B cell (primary cell): ENCODE measurements around the gene RC3H1. TPM values are rescaled to one million over a fixed set of nuclear protein-coding genes. Genes with fewer than 3 reads are reported as not detected.

Experiments
- ATAC-seq: fragments of 200-7000 bp; cut with Tn5 transposase; one replicate; pipeline ENCODE4 v1.10.0; 2021; ENCODE audit warnings: low read depth, mild to moderate bottlenecking, moderate number of reproducible peaks, moderate library complexity
- CTCF ChIA-PET: fragments of 350-600 bp; sonication (Branson Sonifier 250); formaldehyde crosslinking; loops from one replicate; lab custom pipeline; 2021; ENCODE audit warnings: antibody characterized with exemption, inconsistent platforms; lab: Charles Lee
- POLR2A ChIA-PET: fragments of 350-600 bp; sonication (Branson Sonifier 250); formaldehyde crosslinking; loops from one replicate; lab custom pipeline; 2021; ENCODE audit warnings: antibody characterized with exemption; lab: Charles Lee
- DNase-seq: peaks from one replicate; pipeline ENCODE4 v3.0.0; 2013
- H2AFZ ChIP-seq: 2 replicates; pipeline ENCODE4 v1.6.1; 2012; ENCODE audit warnings: mild to moderate bottlenecking, low read depth, low read length; ENCODE audit not compliant: insufficient read depth, poor library complexity, severe bottlenecking
- H3K27ac ChIP-seq, 2 donors: 1 replicate in 1 of 2; 2 replicates in 1 of 2; pipeline ENCODE4 v1.5.1; 2012 to 2013; ENCODE audit warnings: low read length in 2 of 2, mild to moderate bottlenecking in 2 of 2, moderate library complexity in 1 of 2
- H3K27me3 ChIP-seq, 4 experiments: fragments of 200-600 bp in 1 of 4; sonication (generic) in 1 of 4; replicated peaks in 1 of 4; 1 replicate in 2 of 4; 2 replicates in 2 of 4; pipeline versions ENCODE4 v1.6.1 to v1.7.0; 2013 to 2016; ENCODE audit warnings: low read length in 3 of 4, mild to moderate bottlenecking in 2 of 4, mixed read lengths in 1 of 4, moderate library complexity in 1 of 4; ENCODE audit not compliant: insufficient read depth in 4 of 4, control insufficient read depth in 3 of 4; ENCODE audit errors: control extremely low read depth in 1 of 4
- H3K36me3 ChIP-seq, 2 experiments: replicated peaks in 1 of 2; 1 replicate in 1 of 2; 2 replicates in 1 of 2; pipeline versions ENCODE4 v1.6.1 to v1.7.1; 2013; ENCODE audit warnings: low read length in 1 of 2; ENCODE audit not compliant: insufficient read depth in 2 of 2, control insufficient read depth in 1 of 2; ENCODE audit errors: control extremely low read depth in 1 of 2, extremely low read depth in 1 of 2
- H3K4me1 ChIP-seq, 2 donors: fragments of 200-600 bp in 1 of 2; sonication (generic) in 1 of 2; 1 replicate in 1 of 2; 2 replicates in 1 of 2; pipeline versions ENCODE4 v1.5.1 to v1.6.1; 2013 to 2017; ENCODE audit warnings: low read length in 2 of 2; ENCODE audit not compliant: control insufficient read depth in 2 of 2, insufficient read depth in 2 of 2
- H3K4me2 ChIP-seq: replicated peaks from 2 replicates; pipeline ENCODE3; 2012; ENCODE audit warnings: mild to moderate bottlenecking, low read depth, low read length; ENCODE audit not compliant: poor library complexity, severe bottlenecking
- H3K4me3 ChIP-seq, 5 experiments: fragments of 200-600 bp in 1 of 5; sonication (generic) in 1 of 5; 1 replicate in 3 of 5; 2 replicates in 2 of 5; pipeline versions ENCODE4 v1.5.1 to v1.7.0; 2011 to 2016; ENCODE audit warnings: low read length in 4 of 5, mild to moderate bottlenecking in 4 of 5, low read depth in 2 of 5, control low read depth in 1 of 5, moderate library complexity in 1 of 5; ENCODE audit not compliant: insufficient read depth in 1 of 5; ENCODE audit errors: control extremely low read depth in 1 of 5, extremely low read depth in 1 of 5
- H3K79me2 ChIP-seq: fragments of 200-600 bp; sonication (generic); one replicate; pipeline ENCODE4 v1.6.0; 2016; ENCODE audit warnings: low read length; ENCODE audit not compliant: control insufficient read depth, insufficient read depth
- H3K9ac ChIP-seq: fragments of 200-600 bp; sonication (generic); 2 replicates; pipeline ENCODE4 v1.6.1; 2017; ENCODE audit warnings: mild to moderate bottlenecking, low read length, moderate library complexity
- H3K9me3 ChIP-seq, 3 donors: one replicate each; pipeline versions ENCODE4 v1.6.1 to v1.7.1; 2013; ENCODE audit warnings: low read length in 2 of 3; ENCODE audit not compliant: control insufficient read depth in 2 of 3, insufficient read depth in 1 of 3; ENCODE audit errors: control extremely low read depth in 1 of 3
- H4K20me1 ChIP-seq: 2 replicates; pipeline ENCODE4 v1.6.0; 2012; ENCODE audit warnings: mild to moderate bottlenecking, low read length; ENCODE audit not compliant: insufficient read depth, control insufficient read depth, poor library complexity, severe bottlenecking
- H3K27ac Mint-ChIP-seq: one replicate; pipeline ENCODE4 v1.8.0; 2021; ENCODE audit warnings: mixed read lengths
- H3K27me3 Mint-ChIP-seq: one replicate; pipeline ENCODE4 v1.8.0; 2021; ENCODE audit warnings: mixed read lengths
- H3K4me1 Mint-ChIP-seq: one replicate; pipeline ENCODE4 v1.8.0; 2021; ENCODE audit warnings: mixed read lengths
- H3K4me3 Mint-ChIP-seq: one replicate; pipeline ENCODE4 v1.8.0; 2021; ENCODE audit warnings: mixed read lengths
- H3K9me3 Mint-ChIP-seq: one replicate; pipeline ENCODE4 v1.8.0; 2022; ENCODE audit warnings: mixed read lengths; ENCODE audit not compliant: insufficient read depth
- CTCF ChIP-seq: fragments of 200-600 bp; IDR thresholded peaks from one replicate; pipeline ENCODE4 v1.8.0; 2022; ENCODE audit warnings: antibody characterized with exemption, mild to moderate bottlenecking
- EZH2 ChIP-seq: IDR thresholded peaks from 2 replicates; pipeline ENCODE4 v1.6.1; 2012; ENCODE audit warnings: borderline replicate concordance, low read depth, mild to moderate bottlenecking, moderate library complexity, low read length; ENCODE audit not compliant: insufficient read depth, poor library complexity, severe bottlenecking
- WGBS: methylation state at CpG from one replicate; pipeline ENCODE4 v1.1.5; 2013; ENCODE audit warnings: missing lambda C conversion rate; ENCODE audit not compliant: insufficient coverage; 5-methylcytosine and 5-hydroxymethylcytosine counted together
- intact Hi-C: fragments of 100-400 bp; cut with micrococcal nuclease; formaldehyde crosslinking; loops from one replicate; pipeline ENCODE4 v1.10.0; 2022
- polyA plus RNA-seq: library from polyadenylated mRNA; depleted of rRNA; stranded (reverse); fragments of >200 nt; gene quantifications from 2 replicates; pipeline ENCODE4 v1.2.3, GENCODE V29; 2012
- total RNA-seq, 2 donors: library from RNA; stranded (reverse); fragments of 120-200 nt in 1 of 2; gene quantifications; 1 replicate in 1 of 2; 2 replicates in 1 of 2; pipeline versions ENCODE4 v1.2.3 to v1.2.4, GENCODE V29; 2013 to 2022

Gene RC3H1
- total and polyA plus RNA-seq, 2 donors (not counting 1 experiment from before 2014, with no cell fraction given) = 6.8 to 84.5 TPM

- POLR2A ChIA-PET = no interaction called here
- H3K36me3 ChIP-seq = peaks cover 10 to 56% of the 10 kb centered on the region in 2 experiments
- CTCF ChIA-PET = interaction anchor here (0.7 to 1.9 kb wide), 2 partner anchors 168 to 230 kb away, joined by 3 to 5 read pairs; no protein-coding TSS in a partner anchor
These were observed 34.1 kb downstream of the RC3H1 start for GRCh38 chr1:173988068-173988467.

GRCh38 chr1:173986951-173987350 lies 35.2 kb downstream of the RC3H1 start:
- no peak overlapping the region for H3K4me3 ChIP-seq
- intact Hi-C loops = no loop called here
- H3K27ac Mint-ChIP-seq = no peak overlapping the region
- H3K4me3 Mint-ChIP-seq = no peak overlapping the region
- H2AFZ ChIP-seq = no peak overlapping the region
- no peaks in the 10 kb centered on the region for H3K9me3 Mint-ChIP-seq
- H3K9ac ChIP-seq = no peak overlapping the region
- H3K9me3 ChIP-seq = no peaks in the 10 kb centered on the region
- H3K4me1 Mint-ChIP-seq = no peaks in the 10 kb centered on the region
- no peak overlapping the region for H3K4me2 ChIP-seq
- ATAC-seq (no peak), DNase-seq (no peak)
- no peaks in the 10 kb centered on the region for H3K27me3 ChIP-seq
- no peak overlapping the region for H3K27ac ChIP-seq
- H3K36me3 ChIP-seq = peaks cover 12 to 52% of the 10 kb centered on the region in 2 experiments
- H4K20me1 ChIP-seq = peaks cover 7% of the 10 kb centered on the region
- ChIA-PET CTCF (interaction anchor here (1.2 to 1.9 kb wide), 2 partner anchors 231 to 557 kb away, joined by 3 to 5 read pairs; no protein-coding TSS in a partner anchor), POLR2A (no interaction called here)
- no peak for TF ChIP-seq CTCF
- TF ChIP-seq EZH2 = no peak
- H3K79me2 ChIP-seq = peaks cover 9% of the 10 kb centered on the region
- H3K4me1 ChIP-seq = no peaks in the 10 kb centered on the region
- no CpG with 5 or more reads among the region's 3 CpGs for WGBS
- H3K27me3 Mint-ChIP-seq = no peaks in the 10 kb centered on the region

More at GRCh38 chr1:173988068-173988467, 34.1 kb downstream of the RC3H1 start:
- H3K4me1 ChIP-seq = no peaks in the 10 kb centered on the region
- no peaks in the 10 kb centered on the region for H3K9me3 ChIP-seq
- intact Hi-C loops = no loop called here
- DNase-seq (no peak), ATAC-seq (no peak)
- Mint-ChIP-seq H3K4me1 (no peaks in the 10 kb centered on the region), H3K9me3 (no peaks in the 10 kb centered on the region), H3K27ac (no peak overlapping the region), H3K4me3 (no peak overlapping the region), H3K27me3 (no peaks in the 10 kb centered on the region)
- H3K4me2 ChIP-seq = no peak overlapping the region
- peaks cover 14% of the 10 kb centered on the region for H3K79me2 ChIP-seq
- H3K9ac ChIP-seq = no peak overlapping the region
- TF ChIP-seq EZH2 = no peak
- no peak for TF ChIP-seq CTCF
- no peak overlapping the region for H3K27ac ChIP-seq
- peaks cover 18% of the 10 kb centered on the region for H4K20me1 ChIP-seq
- no peak overlapping the region for H2AFZ ChIP-seq
- H3K4me3 ChIP-seq = no peak overlapping the region
- no peaks in the 10 kb centered on the region for H3K27me3 ChIP-seq
